IPS-18a (cell line): ENCODE results near the gene BCAS3.
A peak's percentile ranks its signal among the peaks of the same experiment; 100 is the strongest.

Source experiments
- H3K27ac ChIP-seq: one replicate; pipeline ENCODE4 v1.5.1; 2013; ENCODE audit warnings: low read length
- H3K27me3 ChIP-seq: one replicate; pipeline ENCODE4 v1.6.1; 2013; ENCODE audit warnings: mild to moderate bottlenecking, low read length; ENCODE audit not compliant: control insufficient read depth, insufficient read depth
- H3K36me3 ChIP-seq: one replicate; pipeline ENCODE4 v1.6.1; 2013; ENCODE audit warnings: low read depth, low read length; ENCODE audit not compliant: control insufficient read depth
- H3K4me1 ChIP-seq: one replicate; pipeline ENCODE4 v1.6.1; 2013; ENCODE audit warnings: low read depth, low read length; ENCODE audit not compliant: control insufficient read depth
- H3K4me3 ChIP-seq: one replicate; pipeline ENCODE4 v1.5.1; 2013; ENCODE audit warnings: low read length
- H3K9ac ChIP-seq: one replicate; pipeline ENCODE4 v1.6.1; 2013; ENCODE audit warnings: mild to moderate bottlenecking, low read length, moderate library complexity
- H3K9me3 ChIP-seq: one replicate; pipeline ENCODE4 v1.6.1; 2013; ENCODE audit warnings: low read depth, low read length; ENCODE audit not compliant: control insufficient read depth

Gene BCAS3

DNA sequence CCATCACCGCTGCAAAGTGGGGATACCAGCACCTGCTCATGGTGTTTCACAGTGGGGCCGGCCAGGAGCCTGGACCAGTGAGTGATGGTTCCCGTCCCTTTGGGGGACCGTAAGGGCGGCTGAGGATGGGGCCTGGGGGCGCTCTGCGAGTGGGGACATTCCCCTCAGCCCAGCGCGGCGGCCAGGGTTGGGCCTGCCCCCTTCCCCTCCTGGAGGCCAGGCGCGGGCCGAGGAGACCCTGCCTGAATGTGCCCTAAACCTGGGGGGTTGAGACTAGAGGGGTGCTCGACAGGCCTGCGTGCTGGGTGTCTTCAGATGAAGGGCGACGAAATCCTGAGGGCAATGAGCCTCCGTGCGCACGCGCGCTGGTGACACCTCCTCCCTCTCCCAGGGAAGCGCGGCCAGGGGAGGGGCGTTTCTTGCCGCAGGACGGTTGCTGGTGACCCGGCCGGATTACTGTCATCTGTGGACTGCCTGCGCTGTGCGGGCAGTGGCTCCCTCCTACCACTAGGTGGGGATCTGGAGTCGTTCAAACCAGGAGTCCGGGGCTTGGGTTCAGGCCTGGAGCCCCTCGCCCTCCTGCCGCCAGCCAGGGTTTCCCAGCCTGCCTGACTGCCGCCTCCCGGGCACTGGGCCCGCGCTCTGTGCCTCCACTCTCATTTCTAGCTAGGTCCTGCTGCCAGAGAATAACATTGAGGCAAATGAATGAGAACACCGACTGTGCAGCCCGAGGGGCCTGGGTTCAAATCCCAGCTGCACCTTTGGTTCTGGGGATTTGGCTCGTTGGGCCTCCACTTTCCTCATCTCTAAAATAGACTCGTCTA is 739.1 kb downstream of the BCAS3 start:
- Histone ChIP-seq H3K9ac (no peak overlapping the region), H3K4me3 (peak overlapping the region; percentile 52), H3K36me3 (no peaks in the 10 kb centered on the region), H3K9me3 (no peaks in the 10 kb centered on the region), H3K27ac (no peak overlapping the region), H3K27me3 (peaks cover 50% of the 10 kb centered on the region), H3K4me1 (peaks cover 5% of the 10 kb centered on the region)

DNA sequence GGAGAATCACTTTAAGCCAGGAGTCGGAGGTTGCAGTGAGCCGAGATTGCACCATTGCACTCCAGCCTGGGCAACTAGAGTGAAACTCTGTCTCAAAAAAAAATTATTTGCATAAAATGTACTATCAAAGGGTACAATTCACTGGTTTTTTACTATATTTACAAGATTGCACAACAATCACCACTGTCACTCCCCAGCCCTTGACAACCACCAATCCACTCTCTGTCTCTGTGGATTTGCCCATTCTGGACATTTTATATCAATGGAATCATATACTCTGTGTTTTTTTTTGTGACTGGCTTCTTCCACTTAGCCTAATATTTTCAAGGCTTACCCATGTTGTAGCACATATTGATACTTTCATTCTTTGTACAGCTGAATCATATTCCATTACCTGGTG is 740.8 kb downstream of the BCAS3 start:
- Histone ChIP-seq H3K27me3 (peaks cover 36% of the 10 kb centered on the region), H3K9ac (no peak overlapping the region), H3K27ac (no peak overlapping the region), H3K4me3 (no peak overlapping the region), H3K4me1 (peaks cover 1% of the 10 kb centered on the region), H3K36me3 (no peaks in the 10 kb centered on the region), H3K9me3 (no peaks in the 10 kb centered on the region)

DNA sequence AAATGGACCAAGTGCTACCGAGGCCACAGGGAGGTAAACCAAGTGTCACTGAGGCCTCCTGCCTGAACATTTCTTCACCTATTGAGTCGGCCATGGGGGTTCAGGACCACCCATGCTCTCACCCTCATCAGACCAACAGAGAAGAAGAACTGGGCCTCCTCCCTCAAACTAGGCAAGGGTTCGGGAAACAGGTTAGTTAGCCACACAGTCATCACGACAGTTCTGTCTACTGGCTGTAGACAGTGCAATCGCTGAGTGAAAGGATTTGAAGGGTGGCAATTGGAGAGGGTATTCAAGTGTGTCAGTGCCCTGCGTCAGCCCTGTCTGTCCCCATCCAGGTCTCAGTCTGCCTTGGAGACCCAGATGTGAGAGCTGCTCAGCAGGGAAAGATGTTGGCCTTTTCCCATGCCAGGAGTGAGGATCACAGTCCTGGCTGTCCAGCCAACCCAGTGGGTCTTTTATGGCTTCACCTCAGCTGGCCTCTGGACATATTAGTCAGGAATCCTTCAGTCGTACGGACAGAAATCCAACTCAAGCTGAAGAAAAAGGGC is 741.9 kb downstream of the BCAS3 start:
- H3K27ac ChIP-seq, result no peak overlapping the region
- no peak overlapping the region for H3K9ac ChIP-seq
- peaks cover 25% of the 10 kb centered on the region for H3K27me3 ChIP-seq
- no peak overlapping the region for H3K4me3 ChIP-seq
- no peaks in the 10 kb centered on the region for H3K9me3 ChIP-seq
- no peaks in the 10 kb centered on the region for H3K36me3 ChIP-seq
- no peaks in the 10 kb centered on the region for H3K4me1 ChIP-seq

DNA sequence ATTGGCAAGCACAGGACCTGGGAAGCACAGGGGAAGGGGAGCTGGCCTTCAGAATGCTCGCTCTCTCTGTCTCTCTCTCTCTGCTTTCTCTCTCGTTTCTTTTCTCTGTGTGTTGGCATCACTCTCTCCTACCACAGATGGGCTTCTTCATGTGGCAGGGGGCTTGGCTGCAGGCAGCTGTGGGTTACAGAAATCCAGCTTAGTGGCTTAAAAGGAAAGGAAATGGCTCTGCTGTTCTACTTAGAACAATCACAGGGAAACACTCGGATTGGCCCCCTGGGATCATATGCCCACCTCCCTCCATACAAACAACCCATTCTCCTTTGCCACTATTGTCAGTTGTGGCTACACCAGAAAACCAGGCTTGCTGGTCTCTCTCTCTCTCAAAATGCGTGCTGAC is 742.4 kb downstream of the BCAS3 start:
- Histone ChIP-seq H3K36me3 (no peaks in the 10 kb centered on the region), H3K9me3 (no peaks in the 10 kb centered on the region), H3K4me1 (no peaks in the 10 kb centered on the region), H3K9ac (no peak overlapping the region), H3K27ac (no peak overlapping the region), H3K4me3 (no peak overlapping the region), H3K27me3 (peaks cover 20% of the 10 kb centered on the region)

DNA sequence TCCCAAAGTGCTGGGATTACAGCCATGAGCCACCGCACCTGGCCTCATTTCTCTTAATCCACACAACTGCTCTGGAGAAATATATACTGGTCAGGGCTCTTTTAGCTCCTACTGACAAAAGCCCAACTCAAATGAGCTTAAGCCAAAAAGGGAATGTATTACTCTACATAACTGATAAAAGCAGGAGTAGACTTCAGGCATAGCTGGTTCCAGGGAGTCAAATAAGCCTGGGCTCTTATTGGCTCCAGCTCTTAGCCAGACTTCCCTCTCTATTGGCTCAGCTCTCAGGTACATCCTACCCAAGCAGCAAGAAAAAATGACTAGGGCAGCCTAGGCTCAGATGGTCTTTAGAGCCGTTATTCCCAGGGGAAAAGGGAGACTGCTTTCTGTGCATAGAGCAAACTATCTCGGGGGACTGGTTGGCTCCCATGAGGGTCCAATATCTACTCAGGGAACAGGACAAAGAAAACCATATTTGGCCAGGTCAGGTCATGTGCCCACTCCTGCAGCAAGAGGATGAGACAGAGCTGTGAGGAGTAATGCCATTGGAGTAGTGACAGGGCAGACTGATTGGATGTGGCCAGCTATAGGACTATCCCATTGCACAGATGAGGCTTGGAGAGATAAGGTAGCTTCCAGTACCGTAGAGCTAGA is 743.2 kb downstream of the BCAS3 start:
- no peaks in the 10 kb centered on the region for H3K4me1 ChIP-seq
- H3K9me3 ChIP-seq, result no peaks in the 10 kb centered on the region
- no peak overlapping the region for H3K27ac ChIP-seq
- H3K36me3 ChIP-seq, result no peaks in the 10 kb centered on the region
- no peak overlapping the region for H3K4me3 ChIP-seq
- H3K9ac ChIP-seq, result no peak overlapping the region
- peaks cover 12% of the 10 kb centered on the region for H3K27me3 ChIP-seq

DNA sequence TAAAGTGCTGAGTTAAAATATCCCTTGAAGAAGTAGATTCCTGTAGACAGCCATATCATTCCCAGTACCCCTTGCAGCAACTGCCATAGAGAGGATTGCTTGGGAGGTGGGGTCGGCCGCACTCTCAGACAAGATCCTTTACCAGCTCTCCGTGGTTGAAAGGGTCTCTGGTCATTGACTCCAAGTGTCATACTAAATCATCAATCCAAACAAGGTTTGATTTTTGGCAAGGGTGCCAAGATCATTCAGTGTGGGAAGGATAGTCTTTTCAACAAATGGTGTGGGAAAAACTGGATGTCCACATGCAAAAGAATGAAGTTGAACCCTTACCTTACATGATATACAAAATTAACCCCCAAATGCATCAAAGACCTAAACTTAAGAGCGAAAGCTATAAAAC is 743.8 kb downstream of the BCAS3 start:
- Histone ChIP-seq H3K4me3 (no peak overlapping the region), H3K36me3 (no peaks in the 10 kb centered on the region), H3K9ac (no peak overlapping the region), H3K9me3 (no peaks in the 10 kb centered on the region), H3K4me1 (no peaks in the 10 kb centered on the region), H3K27ac (no peak overlapping the region), H3K27me3 (peaks cover 6% of the 10 kb centered on the region)

DNA sequence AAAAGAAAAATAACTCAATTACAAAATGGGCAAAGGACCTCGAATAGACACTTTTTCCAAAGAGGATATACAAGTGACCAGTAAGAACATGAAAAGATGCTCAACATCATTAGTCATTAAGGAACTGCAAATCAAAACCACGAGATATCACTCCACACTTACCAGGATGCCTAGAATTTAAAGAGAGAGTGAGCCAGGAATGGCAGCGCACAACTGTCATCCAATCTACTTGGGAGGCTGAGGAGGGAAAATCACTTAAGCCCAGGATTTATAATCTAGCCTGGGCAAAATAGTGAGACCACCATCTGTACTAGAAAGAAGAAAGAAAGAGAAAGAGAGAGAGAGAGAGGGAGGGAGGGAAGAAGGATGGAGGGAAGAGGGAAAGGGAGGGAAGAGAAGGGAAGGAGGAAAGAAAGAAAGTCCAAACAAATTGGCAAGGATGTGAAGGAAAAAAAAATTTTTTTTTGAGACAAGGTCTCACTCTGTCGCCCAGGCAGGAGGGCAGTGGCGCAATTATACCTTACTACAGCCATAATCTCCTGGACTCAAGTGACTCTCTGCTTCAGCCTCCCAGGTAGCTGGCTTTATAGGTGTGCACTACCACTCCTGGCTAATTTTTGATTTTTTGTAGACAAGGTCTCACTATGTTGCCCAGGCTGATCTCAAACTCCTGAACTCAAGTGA is 744.6 kb downstream of the BCAS3 start:
- H3K4me1 ChIP-seq, result no peaks in the 10 kb centered on the region
- no peaks in the 10 kb centered on the region for H3K36me3 ChIP-seq
- H3K9ac ChIP-seq, result no peak overlapping the region
- no peaks in the 10 kb centered on the region for H3K9me3 ChIP-seq
- H3K27ac ChIP-seq, result no peak overlapping the region
- H3K4me3 ChIP-seq, result no peak overlapping the region
- H3K27me3 ChIP-seq, result peaks cover 4% of the 10 kb centered on the region

DNA sequence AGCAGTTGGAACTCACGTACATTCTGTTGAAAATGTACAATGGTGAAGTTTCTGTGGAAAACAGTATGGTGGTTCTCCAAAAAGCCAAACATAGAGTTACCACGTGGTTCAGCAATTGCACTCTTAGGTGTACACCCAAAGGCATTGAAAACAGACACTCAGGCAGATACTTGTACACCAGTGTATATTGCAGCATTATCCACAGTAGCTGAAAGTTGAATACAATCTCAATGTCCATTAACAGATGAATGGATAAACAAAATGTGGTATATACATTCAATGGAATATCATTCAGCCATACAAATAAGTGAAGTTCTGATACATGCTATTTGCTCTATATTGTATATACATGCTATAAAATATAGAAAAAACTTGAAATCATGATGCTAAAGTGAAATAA is 745.2 kb downstream of the BCAS3 start:
- no peaks in the 10 kb centered on the region for H3K36me3 ChIP-seq
- H3K9ac ChIP-seq, result no peak overlapping the region
- H3K27ac ChIP-seq, result no peak overlapping the region
- no peak overlapping the region for H3K4me3 ChIP-seq
- H3K27me3 ChIP-seq, result peaks cover 4% of the 10 kb centered on the region
- no peaks in the 10 kb centered on the region for H3K4me1 ChIP-seq
- no peaks in the 10 kb centered on the region for H3K9me3 ChIP-seq

DNA sequence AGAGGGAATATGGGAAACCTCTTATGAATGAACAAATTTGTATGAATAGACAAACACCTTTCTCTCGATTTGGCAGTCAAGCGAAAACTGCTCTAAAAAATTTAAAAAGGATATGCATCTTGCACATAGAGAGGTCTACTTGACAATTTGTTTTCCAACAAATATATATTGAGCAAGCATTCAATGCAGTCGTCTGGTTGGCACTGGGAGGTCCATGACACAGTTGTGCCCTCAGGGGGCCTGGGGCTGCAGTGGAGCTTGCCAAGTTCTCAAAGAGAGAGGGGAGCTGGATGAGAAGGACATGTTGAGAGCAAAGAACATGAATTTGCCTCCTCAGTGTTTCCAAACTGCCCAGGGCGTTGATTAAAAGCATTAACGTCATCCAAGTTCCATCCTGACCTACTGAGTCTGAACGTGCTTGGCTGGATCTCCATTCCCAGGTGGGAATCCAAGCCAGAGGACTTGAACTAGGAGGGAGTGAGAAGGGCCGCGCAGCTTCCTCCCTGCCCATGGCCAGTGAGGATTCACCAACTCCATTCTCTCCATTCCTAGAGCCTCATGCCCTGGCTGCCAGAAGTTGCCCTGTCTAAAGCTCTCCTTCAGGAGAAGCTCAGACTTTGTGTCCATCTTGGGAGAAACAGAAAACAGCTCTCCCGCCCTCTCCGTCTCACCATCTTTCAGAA is 746.5 kb downstream of the BCAS3 start:
- Histone ChIP-seq H3K9me3 (no peaks in the 10 kb centered on the region), H3K27me3 (peaks cover 4% of the 10 kb centered on the region), H3K9ac (no peak overlapping the region), H3K4me3 (no peak overlapping the region), H3K4me1 (no peaks in the 10 kb centered on the region), H3K27ac (no peak overlapping the region), H3K36me3 (no peaks in the 10 kb centered on the region)

DNA sequence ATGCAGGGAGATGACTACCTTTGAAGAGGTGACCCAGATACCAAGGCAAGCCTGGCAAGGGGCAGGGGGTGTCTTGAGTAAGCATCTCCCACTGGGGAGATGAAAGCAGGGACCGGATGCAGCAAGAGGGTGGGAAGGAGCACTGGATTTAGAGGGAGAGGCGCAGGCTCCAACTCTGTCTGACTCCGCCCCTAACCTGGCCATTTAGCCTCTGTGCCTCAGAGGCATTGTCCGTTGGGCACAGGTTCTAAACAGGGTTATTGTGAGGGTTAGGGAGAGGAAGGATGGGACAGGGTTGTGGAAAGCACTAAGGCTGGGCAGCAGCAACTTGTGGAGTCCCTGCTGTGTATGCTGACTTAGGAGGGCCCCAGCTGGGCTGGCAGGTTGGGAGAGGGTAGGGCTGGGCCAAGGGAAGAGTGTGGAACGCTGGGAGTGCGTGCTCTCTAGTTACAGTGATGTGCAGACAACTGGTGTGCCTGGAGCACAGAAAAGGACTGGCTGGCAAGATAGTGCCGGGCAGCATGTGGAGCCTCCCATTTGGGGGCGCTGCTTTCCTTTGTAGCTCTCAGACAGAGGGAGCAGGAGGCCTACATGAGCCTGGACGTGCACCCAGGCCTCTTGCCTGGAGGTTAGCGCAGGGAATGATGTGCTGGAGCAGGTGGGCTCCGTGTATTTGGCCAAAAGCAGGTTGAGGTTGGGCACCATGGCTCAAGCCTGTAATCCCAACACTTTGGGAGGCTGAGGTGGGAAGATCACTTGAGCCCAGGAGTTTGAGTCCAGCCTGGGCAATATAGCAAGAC is 748.2 kb downstream of the BCAS3 start:
- H3K27me3 ChIP-seq, result peaks cover 4% of the 10 kb centered on the region
- no peak overlapping the region for H3K27ac ChIP-seq
- H3K4me1 ChIP-seq, result no peaks in the 10 kb centered on the region
- H3K36me3 ChIP-seq, result no peaks in the 10 kb centered on the region
- no peak overlapping the region for H3K9ac ChIP-seq
- no peak overlapping the region for H3K4me3 ChIP-seq
- H3K9me3 ChIP-seq, result no peaks in the 10 kb centered on the region
